Astrocyte (in vitro differentiated cells and primary cell): ENCODE data around the gene ALG5.

Experiments used
- CTCF ChIP-seq: IDR thresholded peaks from 2 replicates; pipeline ENCODE4 v1.5.1; 2011; ENCODE audit warnings: low read depth, mild to moderate bottlenecking, inconsistent platforms, low read length, moderate library complexity; ENCODE audit not compliant: insufficient read depth
- EZH2 ChIP-seq: IDR thresholded peaks from 2 replicates; pipeline ENCODE4 v1.6.1; 2012; ENCODE audit warnings: mild to moderate bottlenecking, low read length, inconsistent platforms; ENCODE audit not compliant: insufficient read depth

DNA sequence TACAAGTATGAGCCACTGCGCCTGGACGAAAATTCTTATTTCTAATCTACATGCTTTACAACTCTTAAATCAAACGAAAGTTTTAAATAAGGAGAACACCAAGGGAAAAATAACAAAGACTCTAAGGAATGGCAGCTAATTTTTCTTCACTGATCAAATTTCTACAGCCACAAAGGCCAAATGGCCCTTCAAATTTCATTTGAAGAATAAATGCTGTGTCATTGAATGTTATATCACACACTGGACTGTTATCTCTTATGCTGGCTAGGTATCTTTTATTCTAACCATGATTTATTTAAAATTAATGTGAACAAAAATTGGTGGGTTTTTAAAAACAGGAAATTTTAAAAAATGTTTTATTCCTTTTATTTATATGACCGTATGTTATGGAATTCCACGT is 93.2 kb downstream of the ALG5 start:
- no peak for TF ChIP-seq CTCF
- no peak for TF ChIP-seq EZH2
